Natural killer cell treated with Interleukin-12 subunit alpha and Interleukin-12 subunit beta and Interleukin-15 and Interleukin-18, amount 100 ng/mL, for 72 hours (primary cell): ENCODE data around the gene ZNF410. TPM values are rescaled to one million over a fixed set of nuclear protein-coding genes. Genes with fewer than 3 reads are reported as not detected.

Experiments used
- ATAC-seq, 2 donors: fragments of 150-1000 bp; cut with Tn5 transposase in 1 of 2; sonication (Bioruptor Pico), chemical (Tn5 transposase) in 1 of 2; 2 replicates each; pipeline ENCODE4 v1.10.0; 2021
- DNase-seq: peaks from one replicate; pipeline ENCODE4 v3.0.0; 2022; ENCODE audit warnings: low spot score
- H3K27ac Mint-ChIP-seq, 2 donors: 1 replicate in 1 of 2; 2 replicates in 1 of 2; pipeline ENCODE4 v1.8.0; 2022; ENCODE audit warnings: mixed read lengths in 2 of 2, mild to moderate bottlenecking in 1 of 2, moderate library complexity in 1 of 2
- H3K27me3 Mint-ChIP-seq, 2 donors: 1 replicate in 1 of 2; 2 replicates in 1 of 2; pipeline ENCODE4 v1.8.0; 2022; ENCODE audit warnings: mixed read lengths in 2 of 2
- H3K36me3 Mint-ChIP-seq: one replicate; pipeline ENCODE4 v1.8.0; 2022; ENCODE audit warnings: mixed read lengths
- H3K4me1 Mint-ChIP-seq, 2 donors: 1 replicate in 1 of 2; 2 replicates in 1 of 2; pipeline ENCODE4 v1.8.0; 2022; ENCODE audit warnings: low read depth in 2 of 2, mixed read lengths in 2 of 2, mild to moderate bottlenecking in 1 of 2
- H3K4me3 Mint-ChIP-seq: one replicate; pipeline ENCODE4 v1.8.0; 2022; ENCODE audit warnings: mixed read lengths
- H3K9me3 Mint-ChIP-seq: 2 replicates; pipeline ENCODE4 v1.8.0; 2022; ENCODE audit warnings: mixed read lengths
- total RNA-seq, 2 donors: library from RNA; stranded (reverse); gene quantifications; one replicate each; pipeline ENCODE4 v1.2.3, GENCODE V29; 2022

ZNF410 gene
- total RNA-seq, 2 donors from 2014 or later, result 71.6 to 74.1 TPM

DNA sequence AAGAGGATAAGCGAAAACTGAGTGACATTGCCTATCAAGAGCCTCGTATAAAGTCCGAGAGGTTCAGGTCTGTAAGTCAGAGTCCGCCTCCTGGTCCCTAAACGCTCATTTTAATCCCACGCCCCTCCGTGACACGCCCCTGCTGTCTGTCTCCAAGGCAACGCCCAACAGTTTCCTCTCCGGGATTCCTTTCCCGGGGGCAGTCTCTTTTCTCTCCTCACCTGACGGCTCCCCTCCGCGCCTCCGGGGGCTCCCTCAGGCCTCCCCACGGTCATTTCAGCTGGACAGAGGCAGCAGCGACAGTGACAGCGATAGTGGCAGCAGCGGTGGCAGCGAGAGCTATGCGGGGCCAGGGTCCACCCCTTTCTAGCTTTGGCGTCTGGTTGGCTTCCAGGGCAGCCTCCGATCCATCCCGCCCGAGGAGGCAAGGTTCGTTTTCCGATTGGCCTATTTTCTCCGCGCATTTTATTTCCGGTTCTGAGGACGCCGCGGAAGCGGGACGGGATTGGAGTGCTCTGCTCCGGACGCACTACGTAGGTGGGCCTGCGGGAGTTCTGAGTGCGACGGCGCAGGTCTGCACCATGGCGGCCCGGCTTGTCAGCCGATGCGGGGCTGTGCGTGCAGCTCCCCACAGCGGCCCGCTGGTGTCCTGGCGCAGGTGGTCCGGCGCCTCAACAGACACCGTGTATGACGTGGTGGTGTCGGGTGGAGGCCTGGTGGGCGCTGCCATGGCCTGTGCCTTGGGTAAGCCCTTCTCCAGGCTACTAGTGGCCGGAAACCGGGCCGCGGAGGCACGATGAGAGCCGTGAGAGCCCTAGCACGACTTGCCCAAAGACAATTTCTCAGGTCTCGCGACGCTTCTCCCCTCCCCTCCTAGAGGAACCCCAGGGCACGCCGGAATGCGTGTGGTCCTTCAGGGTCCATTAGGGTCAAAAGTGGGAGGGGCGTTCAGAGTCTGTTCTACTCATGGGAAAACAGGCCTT is 63.4 kb downstream of the ZNF410 start, which contains the start of the genes COQ6 and FAM161B:
TSS of gene COQ6 (plus strand) at position 551 of the 983 bp plus-strand sequence. CDS start at position 582, 31 bp downstream.
TSS of gene FAM161B (minus strand) at position 343 of the 983 bp plus-strand sequence. CDS start at position 275, 68 bp downstream.
- Mint-ChIP-seq H3K36me3 (no peaks in the 10 kb centered on the region), H3K27ac (peak within 1 kb of the TSS; percentile 85 to 94), H3K4me3 (peak within 1 kb of the TSS; percentile 96), H3K4me1 (peaks cover 10 to 12% of the 10 kb centered on the region in 2 donors), H3K27me3 (no peaks in the 10 kb centered on the region), H3K9me3 (no peaks in the 10 kb centered on the region)
- DNase-seq (peak; percentile 96), ATAC-seq (peak; percentile 97 to 98)

- DNase-seq (no peak), ATAC-seq (no peak)
- Mint-ChIP-seq H3K27me3 (no peaks in the 10 kb centered on the region), H3K4me3 (no peak overlapping the region), H3K9me3 (no peaks in the 10 kb centered on the region), H3K4me1 (peaks cover 10 to 12% of the 10 kb centered on the region in 2 donors), H3K36me3 (peaks cover 13% of the 10 kb centered on the region), H3K27ac (peak overlapping the region in 1 of 2 donors; percentile 4)
These were observed 67.1 kb downstream of the ZNF410 start for GRCh38 chr14:73953731-73954130.

- Mint-ChIP-seq H3K36me3 (peaks cover 23% of the 10 kb centered on the region), H3K27ac (no peak overlapping the region), H3K27me3 (no peaks in the 10 kb centered on the region), H3K4me1 (peaks cover 6 to 7% of the 10 kb centered on the region in 2 donors), H3K4me3 (no peak overlapping the region), H3K9me3 (no peaks in the 10 kb centered on the region)
- no peak for ATAC-seq
- DNase-seq, result no peak
These were observed 69.0 kb downstream of the ZNF410 start for GRCh38 chr14:73955674-73956073.

- ATAC-seq (no peak), DNase-seq (no peak)
- Mint-ChIP-seq H3K36me3 (peaks cover 27% of the 10 kb centered on the region), H3K4me1 (no peaks in the 10 kb centered on the region), H3K27ac (no peak overlapping the region), H3K4me3 (no peak overlapping the region), H3K27me3 (no peaks in the 10 kb centered on the region), H3K9me3 (no peaks in the 10 kb centered on the region)
These were observed 71.9 kb downstream of the ZNF410 start for GRCh38 chr14:73958591-73958990.

GRCh38 chr14:73961192-73961591 is 74.5 kb downstream of the ZNF410 start:
- H3K4me1 Mint-ChIP-seq, result no peaks in the 10 kb centered on the region
- peaks cover 30% of the 10 kb centered on the region for H3K36me3 Mint-ChIP-seq
- H3K4me3 Mint-ChIP-seq, result no peak overlapping the region
- ATAC-seq, result no peak
- no peaks in the 10 kb centered on the region for H3K9me3 Mint-ChIP-seq
- H3K27me3 Mint-ChIP-seq, result no peaks in the 10 kb centered on the region
- H3K27ac Mint-ChIP-seq, result no peak overlapping the region
- DNase-seq, result no peak

- H3K9me3 Mint-ChIP-seq, result no peaks in the 10 kb centered on the region
- H3K36me3 Mint-ChIP-seq, result peaks cover 12% of the 10 kb centered on the region
- no peaks in the 10 kb centered on the region for H3K27me3 Mint-ChIP-seq
- no peak overlapping the region for H3K4me3 Mint-ChIP-seq
- H3K27ac Mint-ChIP-seq, result no peak overlapping the region
- no peak for ATAC-seq
- DNase-seq, result no peak
- H3K4me1 Mint-ChIP-seq, result no peaks in the 10 kb centered on the region
These were observed 78.6 kb downstream of the ZNF410 start for GRCh38 chr14:73965216-73965615.

GRCh38 chr14:73968885-73969284 is 82.2 kb downstream of the ZNF410 start:
- Mint-ChIP-seq H3K27ac (no peak overlapping the region), H3K36me3 (peaks cover under 1% of the 10 kb centered on the region), H3K9me3 (no peaks in the 10 kb centered on the region), H3K4me3 (no peak overlapping the region), H3K27me3 (no peaks in the 10 kb centered on the region), H3K4me1 (no peaks in the 10 kb centered on the region)
- no peak for ATAC-seq
- DNase-seq, result no peak

DNA sequence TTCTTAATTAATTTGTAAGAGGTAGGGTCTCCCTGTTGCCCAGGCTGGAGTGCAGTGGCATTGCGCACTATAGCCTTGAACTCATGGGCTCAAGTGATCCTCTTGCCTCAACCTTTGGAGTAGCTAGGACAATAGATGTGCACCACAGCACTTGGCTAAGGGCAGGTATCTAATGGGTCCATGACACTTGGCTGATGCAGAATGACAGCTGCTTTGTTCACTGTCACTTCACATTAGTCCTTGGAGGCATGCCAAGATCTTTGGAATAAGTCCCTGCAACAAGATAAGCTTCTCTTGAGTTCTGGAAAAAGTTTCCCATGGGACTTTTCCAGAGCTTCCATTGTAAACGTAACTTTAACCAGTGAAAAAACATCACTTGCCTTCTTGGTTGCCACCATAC is 86.8 kb downstream of the ZNF410 start:
- Mint-ChIP-seq H3K27ac (no peak overlapping the region), H3K4me3 (no peak overlapping the region), H3K27me3 (no peaks in the 10 kb centered on the region), H3K36me3 (no peaks in the 10 kb centered on the region), H3K9me3 (no peaks in the 10 kb centered on the region), H3K4me1 (no peaks in the 10 kb centered on the region)
- DNase-seq, result no peak
- no peak for ATAC-seq

- no peak overlapping the region for H3K27ac Mint-ChIP-seq
- DNase-seq (no peak), ATAC-seq (no peak)
- H3K36me3 Mint-ChIP-seq, result no peaks in the 10 kb centered on the region
- H3K4me3 Mint-ChIP-seq, result no peak overlapping the region
- no peaks in the 10 kb centered on the region for H3K27me3 Mint-ChIP-seq
- H3K9me3 Mint-ChIP-seq, result no peaks in the 10 kb centered on the region
- no peaks in the 10 kb centered on the region for H3K4me1 Mint-ChIP-seq
These were observed 89.5 kb downstream of the ZNF410 start for GRCh38 chr14:73976125-73976524.

DNA sequence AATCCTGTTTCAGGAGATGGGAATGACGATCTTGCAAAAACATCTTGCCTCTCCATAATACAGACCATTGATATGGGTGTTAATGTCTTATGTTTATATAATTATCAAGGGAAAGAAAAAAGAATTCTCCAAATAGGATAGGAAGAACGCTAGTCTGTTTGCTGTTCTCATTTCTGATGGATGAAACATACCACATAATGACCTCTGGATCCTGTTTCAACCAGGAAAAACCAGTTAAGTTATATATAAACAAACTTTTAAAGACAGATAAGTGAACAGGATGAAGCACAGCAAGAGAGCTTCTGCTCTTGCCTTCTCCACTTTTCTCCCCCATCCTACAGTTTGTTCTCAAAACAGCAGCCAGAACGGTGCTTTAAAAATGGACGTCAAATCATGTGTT is 91.2 kb downstream of the ZNF410 start:
- H3K4me1 Mint-ChIP-seq, result no peaks in the 10 kb centered on the region
- H3K27me3 Mint-ChIP-seq, result no peaks in the 10 kb centered on the region
- no peak overlapping the region for H3K27ac Mint-ChIP-seq
- DNase-seq, result no peak
- no peak for ATAC-seq
- no peaks in the 10 kb centered on the region for H3K9me3 Mint-ChIP-seq
- no peak overlapping the region for H3K4me3 Mint-ChIP-seq
- H3K36me3 Mint-ChIP-seq, result no peaks in the 10 kb centered on the region

Other genes with a start within 250 kb of the ZNF410 start
- gene DNAL1, start 241.9 kb upstream of the ZNF410 start, total RNA-seq, result 1 to 10 TPM; 7.6 to 9.4 TPM
- 10 to 100 TPM; 18.9 to 32.2 TPM for gene PNMA1, start 172.5 kb upstream of the ZNF410 start, total RNA-seq
- gene PTGR2, start 35.0 kb upstream of the ZNF410 start, total RNA-seq, result 1 to 10 TPM; 2.8 to 4.6 TPM
- gene FAM161B, start 63.2 kb downstream of the ZNF410 start, total RNA-seq, result 1 to 10 TPM; 2.7 to 3.8 TPM
- 10 to 100 TPM; 20.0 to 23.5 TPM for gene COQ6, start 63.4 kb downstream of the ZNF410 start, total RNA-seq
- 10 to 100 TPM; 11.5 to 15.5 TPM for gene ENTPD5, start 132.4 kb downstream of the ZNF410 start, total RNA-seq
- gene BBOF1, start 132.5 kb downstream of the ZNF410 start, total RNA-seq, result 1 to 10 TPM in 1 of 2 donors, under 1 TPM in 1; 0.48 to 2.1 TPM
- 10 to 100 TPM in 1 of 2 donors, 1 to 10 TPM in 1; 5.5 to 11.4 TPM for gene ALDH6A1, start 197.6 kb downstream of the ZNF410 start, total RNA-seq
- gene LIN52, start 198.1 kb downstream of the ZNF410 start, total RNA-seq, result 10 to 100 TPM; 20.7 TPM